GM11168 (cell line): ENCODE measurements around the gene VPS35L.

Experiments used
- in situ Hi-C: fragments of 300-500 bp; cut with MboI; formaldehyde crosslinking; loops from one replicate; pipeline ENCODE4 v1.12.0; 2022; ENCODE audit warnings: low sequenced_read_pairs; ENCODE audit not compliant: unreplicated experiment

Gene VPS35L

DNA sequence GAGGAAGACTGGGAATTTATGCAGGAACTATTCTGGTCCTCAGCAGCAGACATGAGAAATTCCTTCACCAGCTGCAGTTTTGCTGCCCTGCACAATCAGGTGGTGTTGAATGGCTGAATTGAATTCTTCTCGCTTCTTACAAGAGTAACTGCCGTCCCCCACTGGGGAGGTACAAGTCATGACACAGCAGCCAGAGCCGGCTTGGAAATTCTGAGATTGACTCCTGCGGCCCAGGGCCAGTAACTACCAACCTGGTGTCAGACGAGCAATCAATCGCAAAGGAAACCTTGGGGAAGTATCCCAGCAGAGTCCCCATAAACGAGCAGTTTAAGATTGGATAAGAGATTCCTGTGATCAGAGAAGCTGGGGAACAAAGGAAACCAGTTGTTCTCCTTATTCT, 131.8 kb downstream of the VPS35L start:
- in situ Hi-C loops = no loop called here

GRCh38 chr16:19688396-19689024, 133.0 kb downstream of the VPS35L start:
- in situ Hi-C loops = no loop called here

DNA sequence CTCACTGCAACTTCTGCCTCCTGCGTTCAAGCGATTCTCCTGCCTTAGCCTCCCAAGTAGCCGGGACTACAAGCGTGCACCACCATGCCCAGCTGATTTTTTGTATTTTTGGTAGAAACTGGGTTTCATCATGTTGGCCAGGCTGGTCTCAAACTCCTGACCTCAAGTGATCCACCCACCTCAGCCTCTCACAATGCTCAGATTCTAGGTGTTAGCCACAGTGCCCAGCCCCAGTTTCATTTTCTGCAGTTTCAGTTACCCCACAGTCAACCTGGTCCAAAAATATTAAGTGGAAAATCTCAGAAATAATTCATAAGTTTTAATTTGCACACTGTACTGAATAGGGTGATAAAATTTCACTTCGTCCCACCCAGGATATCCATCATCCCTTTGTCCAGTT, 133.8 kb downstream of the VPS35L start:
- in situ Hi-C loops = no loop called here

DNA sequence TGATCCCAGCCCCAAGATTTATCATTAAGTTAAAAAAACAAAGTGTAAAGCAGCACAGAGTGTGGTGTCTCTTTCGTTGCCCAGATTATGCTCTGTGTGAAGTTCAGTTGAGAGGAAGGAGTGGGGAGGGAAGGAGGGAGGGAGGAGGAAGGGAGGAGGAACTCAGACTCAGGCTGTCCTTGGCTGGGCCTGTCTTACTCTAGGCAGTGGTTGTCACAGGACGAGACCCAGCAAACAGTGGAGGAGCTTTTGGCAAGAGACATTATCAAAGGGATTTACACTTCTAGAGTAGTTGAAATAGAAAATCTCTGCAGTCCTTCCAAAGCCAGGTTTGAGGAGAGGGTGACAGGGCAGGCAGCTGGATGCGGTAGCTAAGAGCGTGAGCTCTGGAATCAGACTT, 134.7 kb downstream of the VPS35L start:
- in situ Hi-C loops = no loop called here

DNA sequence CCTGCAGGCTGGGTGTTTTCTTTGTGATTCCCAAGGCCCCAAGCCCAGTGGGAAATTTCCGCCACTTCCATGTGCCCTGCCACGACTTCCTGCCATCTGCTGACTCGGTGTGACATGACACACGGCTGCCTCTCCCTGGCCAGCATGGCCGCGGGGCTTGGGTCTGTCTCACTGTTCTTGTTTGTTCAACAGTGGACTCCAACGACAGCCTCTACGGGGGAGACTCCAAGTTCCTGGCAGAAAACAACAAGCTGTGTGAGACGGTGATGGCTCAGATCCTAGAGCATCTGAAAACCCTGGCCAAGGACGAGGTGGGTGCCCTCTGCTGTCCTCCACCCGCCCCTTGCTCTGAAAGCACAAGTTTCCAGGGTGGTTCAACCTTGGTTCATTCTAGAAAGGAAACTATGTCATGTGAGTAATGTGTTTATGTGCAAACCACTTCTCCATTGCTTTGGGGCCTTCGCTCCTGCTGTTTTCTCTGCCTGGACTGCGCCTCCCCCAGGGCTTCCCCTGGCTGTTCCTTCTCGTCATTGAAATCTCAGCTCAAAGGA, 135.7 kb downstream of the VPS35L start:
- in situ Hi-C loops = no loop called here

GRCh38 chr16:19694989-19695388, 139.5 kb downstream of the VPS35L start:
- in situ Hi-C loops = no loop called here

DNA sequence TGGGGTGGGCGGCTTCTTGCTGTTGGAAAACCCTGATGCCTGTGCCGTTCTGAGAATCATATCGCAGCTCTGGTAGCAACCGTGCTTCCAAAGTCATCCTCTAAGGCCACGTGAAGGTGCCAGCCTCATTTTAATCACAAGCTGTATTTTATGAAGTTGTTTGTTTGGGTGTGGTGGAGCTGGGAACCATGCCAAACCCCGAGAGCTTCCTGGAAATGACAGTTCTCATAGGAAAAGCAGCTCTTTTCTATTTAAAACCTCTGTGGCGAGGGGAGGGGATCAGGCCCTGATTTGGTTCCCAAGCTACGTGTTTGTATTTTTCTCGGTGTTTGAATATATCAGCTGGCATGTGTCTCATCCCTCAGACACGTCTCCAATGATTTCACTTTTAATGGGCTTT, 140.8 kb downstream of the VPS35L start:
- in situ Hi-C loops = no loop called here

GRCh38 chr16:19696961-19697360, 141.5 kb downstream of the VPS35L start:
- in situ Hi-C loops = no loop called here

DNA sequence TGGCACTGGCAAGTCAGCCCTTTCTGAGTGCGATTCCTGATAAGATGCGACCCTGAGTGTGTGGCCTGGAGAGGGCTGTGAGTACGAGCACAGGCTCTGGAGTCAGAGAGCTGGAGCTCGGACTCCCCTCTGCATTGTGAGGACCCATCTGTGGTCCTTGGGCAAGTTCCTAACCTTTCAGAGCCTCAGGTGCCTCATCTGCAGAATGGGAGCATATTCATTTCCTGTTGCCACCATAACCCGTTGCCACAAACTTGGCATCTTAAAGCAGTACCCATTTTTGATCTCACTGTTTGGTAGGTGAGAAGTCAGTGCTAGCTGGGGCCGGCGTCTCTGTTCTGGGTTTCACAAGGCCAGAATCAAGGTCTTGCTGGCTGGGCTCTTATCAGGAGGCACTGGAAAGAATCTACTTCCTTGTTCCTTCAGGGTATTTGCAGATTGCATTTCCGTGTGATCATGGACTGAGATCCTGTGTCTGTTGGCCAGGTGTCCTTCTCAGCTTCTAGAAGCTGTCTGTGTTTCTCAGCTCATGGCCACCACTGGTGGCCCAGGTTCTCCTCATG, 142.3 kb downstream of the VPS35L start:
- in situ Hi-C loops = no loop called here

GRCh38 chr16:19698480-19699465, 143.3 kb downstream of the VPS35L start:
- in situ Hi-C loops = no loop called here

GRCh38 chr16:19699472-19699871, 144.0 kb downstream of the VPS35L start:
- in situ Hi-C loops = no loop called here

DNA sequence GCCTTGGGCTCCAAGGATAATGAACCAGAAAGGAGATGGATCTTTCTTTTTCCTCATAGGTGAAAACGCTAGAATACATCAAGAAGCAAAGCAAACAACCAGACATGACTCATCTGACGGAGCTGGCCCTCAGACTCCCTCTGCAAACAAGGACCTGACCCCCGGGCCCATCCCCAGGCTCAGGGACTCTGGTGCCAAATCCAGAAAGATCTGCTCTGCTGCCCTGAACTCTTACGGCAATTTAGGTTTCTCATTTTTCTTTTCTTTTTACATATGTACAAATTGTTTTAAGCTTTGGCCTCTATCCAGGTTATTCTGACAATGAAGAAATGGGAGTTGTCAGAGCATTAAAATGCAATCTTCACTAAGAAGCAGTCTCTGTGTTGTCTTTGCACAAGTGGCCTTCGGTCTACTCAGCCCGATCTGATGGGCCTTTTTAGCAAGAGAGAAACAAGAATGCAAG, 144.8 kb downstream of the VPS35L start:
- in situ Hi-C loops = no loop called here

GRCh38 chr16:19701091-19701490, 145.6 kb downstream of the VPS35L start:
- in situ Hi-C loops = no loop called here

- in situ Hi-C loops = no loop called here
These were observed 147.8 kb downstream of the VPS35L start for GRCh38 chr16:19703172-19703889.

DNA sequence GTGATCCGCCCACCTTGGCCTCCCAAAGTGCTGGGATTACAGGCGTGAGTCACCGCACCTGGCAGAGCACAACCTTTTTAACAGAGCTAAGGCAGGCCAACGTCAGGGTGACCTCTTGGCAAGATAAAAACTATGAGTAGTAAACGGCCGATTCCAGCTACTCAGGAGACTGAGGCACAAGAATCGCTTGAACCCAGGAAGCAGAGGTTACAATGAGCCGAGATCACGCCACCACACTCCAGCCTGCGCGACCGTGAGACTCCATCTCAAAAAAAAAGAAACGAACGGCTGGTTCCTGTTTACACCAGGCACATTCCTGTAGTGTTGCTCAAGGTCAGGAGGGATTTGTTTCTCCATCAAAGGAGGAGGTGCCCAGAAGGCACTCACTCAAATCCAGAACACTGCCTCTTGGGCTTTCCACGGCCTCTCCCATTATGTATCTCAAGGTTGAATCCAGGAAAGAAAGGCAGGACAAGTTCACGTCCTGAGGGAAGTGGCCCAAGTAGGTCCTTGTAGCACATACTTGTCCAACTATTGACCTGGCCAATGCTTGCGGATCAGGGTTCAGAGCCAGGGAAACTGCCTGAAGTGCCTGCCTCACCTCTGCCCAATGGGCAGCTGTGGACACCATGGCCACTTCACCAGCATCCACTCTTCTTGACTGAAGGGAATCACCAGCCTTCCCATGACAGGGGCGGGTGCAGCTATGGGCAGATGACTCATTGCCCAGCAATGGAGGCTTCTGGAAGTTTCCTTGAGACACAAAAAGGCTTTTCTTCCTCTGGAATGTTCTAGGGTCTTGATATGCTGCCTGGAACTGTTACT, 149.0 kb downstream of the VPS35L start:
- in situ Hi-C loops = no loop called here

DNA sequence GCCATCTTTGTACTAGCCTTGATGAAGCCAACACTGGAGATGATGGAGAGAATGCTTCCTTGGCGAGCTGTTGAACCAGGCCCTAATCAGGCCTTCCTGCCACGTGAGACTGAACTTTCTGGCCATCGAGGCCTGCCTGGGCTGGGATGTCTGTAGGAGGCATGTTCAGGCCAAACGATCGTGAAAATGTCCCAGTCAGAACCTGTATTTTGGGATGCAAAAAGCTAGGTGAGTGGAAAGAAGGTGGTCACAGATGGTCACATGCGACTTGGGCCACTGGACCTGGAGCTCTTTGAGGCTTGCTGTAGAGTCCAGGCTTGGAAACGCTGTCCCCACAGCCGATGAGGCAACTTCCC, 149.6 kb downstream of the VPS35L start:
- in situ Hi-C loops = no loop called here

- in situ Hi-C loops = no loop called here
These were observed 150.3 kb downstream of the VPS35L start for GRCh38 chr16:19705843-19706242.

DNA sequence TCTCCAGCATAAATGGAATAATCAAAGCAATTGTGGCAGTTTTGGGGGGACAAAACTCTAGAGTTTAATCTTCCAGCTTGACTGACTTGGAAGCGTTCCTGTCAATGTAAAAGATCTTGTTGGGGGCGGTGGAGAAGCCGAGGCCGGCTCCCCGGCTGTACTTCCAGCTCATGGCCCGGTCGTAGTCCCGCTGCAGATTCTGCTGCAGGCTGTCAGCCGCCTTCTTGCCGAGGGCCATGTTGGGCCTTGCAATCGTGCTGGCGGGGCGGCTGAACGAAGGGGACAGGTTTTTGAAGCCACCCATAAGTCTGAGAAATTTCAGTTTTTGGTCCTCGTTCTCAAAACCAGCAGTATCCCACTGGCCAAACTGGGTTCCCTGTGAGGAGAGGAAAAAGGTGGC, 151.3 kb downstream of the VPS35L start:
- in situ Hi-C loops = no loop called here

GRCh38 chr16:19707569-19708295, 152.2 kb downstream of the VPS35L start:
- in situ Hi-C loops = no loop called here
